T1000 (cell line): ENCODE results near the gene SH3PXD2B.
"Not testable (repeated sequence)": the region's sequence is repeated elsewhere in the genome, so short reads cannot be mapped to it uniquely, and the experiment has no call there.

Experiments used
- DNase-seq: peaks from one replicate; lab custom pipeline; 2025; ENCODE audit warnings: mixed read lengths; lab: John Stamatoyannopoulos, UW

Gene SH3PXD2B

DNA sequence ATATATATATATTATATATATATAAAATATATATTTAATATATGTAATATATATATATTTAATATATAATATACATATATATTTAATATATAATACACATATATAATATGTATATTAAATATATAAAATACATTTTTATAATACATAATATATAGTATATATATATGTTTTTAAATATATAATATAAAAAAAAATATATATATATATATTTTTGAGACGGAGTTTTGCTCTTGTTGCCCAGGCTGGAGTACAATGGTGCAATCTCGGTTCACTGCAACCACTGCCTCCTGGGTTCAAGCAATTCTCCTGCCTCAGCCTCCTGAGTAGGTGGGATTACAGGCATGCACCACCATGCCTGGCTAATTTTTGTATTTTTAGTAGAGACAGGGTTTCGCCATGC lies 85.6 kb downstream of the SH3PXD2B start:
- DNase-seq = not testable (repeated sequence)

DNA sequence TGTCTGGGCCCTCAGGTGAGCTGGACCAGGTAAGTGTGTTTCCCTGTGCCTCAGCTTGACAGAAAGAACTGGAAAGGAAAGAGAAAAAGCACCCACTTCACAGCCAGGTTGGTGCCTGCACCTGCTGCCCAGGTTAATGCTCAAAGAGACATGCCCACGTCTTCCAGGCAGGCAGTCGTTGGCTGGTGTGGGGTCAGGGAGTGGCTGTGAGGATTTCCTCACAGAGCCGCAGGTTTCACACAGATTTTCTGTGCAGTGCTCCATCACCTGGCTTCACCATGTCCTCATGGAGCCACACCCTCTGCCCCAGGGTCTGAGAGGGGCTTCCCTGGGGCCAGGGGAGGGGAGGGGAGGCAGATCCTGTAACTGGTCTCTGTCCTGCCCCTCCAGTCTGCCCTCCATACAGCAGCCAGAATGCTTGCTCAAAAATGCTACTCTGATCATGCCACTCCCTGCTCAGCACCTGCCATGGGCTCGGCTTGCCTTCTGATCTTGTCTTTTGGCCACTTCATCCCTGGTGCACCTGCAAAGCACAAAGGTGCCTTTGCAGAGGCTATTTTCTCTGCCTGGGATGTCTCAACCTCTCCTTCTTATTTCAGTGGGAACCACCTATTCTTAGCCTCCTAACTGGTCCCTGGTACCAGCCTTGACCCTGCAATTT lies 88.2 kb downstream of the SH3PXD2B start:
- DNase-seq = no peak

- no peak for DNase-seq
These were observed 89.6 kb downstream of the SH3PXD2B start for GRCh38 chr5:172364773-172365172.

DNA sequence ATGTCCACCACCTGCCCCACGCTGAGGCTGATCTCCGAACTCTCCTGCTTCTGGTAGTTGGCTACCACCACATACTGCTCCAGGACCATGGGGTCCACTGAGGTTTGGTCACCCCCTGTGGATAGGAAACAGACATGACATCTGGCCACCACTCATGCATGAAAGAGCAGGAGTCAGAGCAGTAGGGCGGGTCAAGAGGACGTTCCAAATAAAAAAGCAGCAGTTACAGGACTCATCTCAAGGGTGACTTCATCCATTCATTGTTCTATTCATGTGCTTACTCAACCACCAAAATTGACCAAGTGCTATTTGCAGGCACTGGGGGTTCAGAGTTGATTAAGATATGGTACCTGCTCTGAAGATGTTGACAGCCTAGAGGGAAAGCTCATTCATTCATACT lies 91.6 kb downstream of the SH3PXD2B start:
- no peak for DNase-seq

DNA sequence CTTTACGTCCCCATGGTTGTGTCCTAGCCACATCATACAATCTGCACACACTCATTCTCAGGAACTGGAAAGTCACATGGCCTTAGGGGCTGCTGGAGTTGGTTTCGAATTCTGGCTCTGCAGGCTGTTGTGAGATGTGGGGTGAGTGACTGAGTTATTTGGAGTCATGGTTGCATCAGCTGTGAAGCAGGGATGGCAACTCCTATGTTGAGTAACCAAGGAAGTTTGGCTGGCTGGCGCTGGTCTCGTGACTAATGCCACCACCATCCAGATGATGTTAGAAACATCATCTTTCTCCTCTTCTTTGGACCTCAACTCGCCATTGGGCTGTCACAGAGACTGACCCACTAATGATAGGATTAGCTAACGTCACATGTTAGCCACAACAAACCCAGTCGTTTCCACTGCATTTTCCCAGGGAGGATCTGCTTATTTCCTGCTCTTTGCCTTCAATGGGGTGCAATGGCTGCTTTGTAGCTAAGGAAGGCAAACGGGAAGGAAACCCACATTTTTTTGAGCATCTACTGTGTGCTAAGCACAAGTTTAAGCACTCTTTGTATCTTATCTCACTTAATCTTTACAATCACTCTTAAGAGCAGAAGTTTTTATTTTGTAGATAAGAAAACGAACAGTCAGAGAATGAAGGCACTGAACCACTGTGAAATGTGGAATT lies 92.6 kb downstream of the SH3PXD2B start:
- peak; percentile 78 for DNase-seq

- DNase-seq = no peak
These were observed 96.0 kb downstream of the SH3PXD2B start for GRCh38 chr5:172358345-172358744.

GRCh38 chr5:172356527-172356926 lies 97.8 kb downstream of the SH3PXD2B start:
- DNase-seq = no peak

DNA sequence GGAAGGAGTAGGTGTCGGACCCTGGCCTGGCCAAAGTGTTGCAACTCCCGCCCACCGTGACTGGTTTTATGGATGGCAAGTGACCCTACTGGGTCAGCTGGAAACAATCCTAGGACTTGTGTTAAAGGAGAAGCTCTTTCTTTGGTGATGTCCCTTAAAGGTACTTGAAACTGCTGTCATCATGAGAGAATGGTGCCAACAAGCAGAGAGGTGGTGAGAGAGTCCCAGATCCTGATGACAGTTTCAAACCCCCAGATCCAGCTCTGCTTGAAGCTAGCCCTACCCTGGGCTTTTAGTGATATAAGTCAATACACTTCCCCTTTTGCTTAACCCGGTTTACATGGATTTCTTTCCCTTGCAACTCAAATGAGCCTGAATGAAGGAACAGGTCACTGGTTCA lies 98.3 kb downstream of the SH3PXD2B start:
- no peak for DNase-seq

DNA sequence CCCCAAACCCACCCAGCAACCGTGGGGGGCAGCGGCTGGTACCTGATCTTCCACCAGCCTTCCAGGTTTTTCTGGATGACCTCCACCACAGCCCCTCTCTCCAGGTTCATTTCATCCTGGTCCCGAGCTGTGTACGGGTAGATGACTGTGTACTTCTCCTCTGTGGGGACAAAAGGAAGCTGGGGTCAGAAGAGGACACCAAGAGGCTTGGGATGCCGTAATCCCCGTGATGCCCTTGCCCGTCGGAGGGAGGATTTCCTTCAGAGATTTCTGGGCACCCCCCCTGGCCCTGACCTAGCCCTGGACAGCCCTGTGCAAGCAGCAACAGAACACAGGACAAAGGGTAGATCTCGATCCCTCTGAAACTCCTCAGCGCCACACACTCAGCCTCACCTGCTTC lies 100.5 kb downstream of the SH3PXD2B start:
- DNase-seq = no peak

GRCh38 chr5:172353271-172353812 lies 101.0 kb downstream of the SH3PXD2B start:
- DNase-seq = no peak

GRCh38 chr5:172352526-172352925 lies 101.8 kb downstream of the SH3PXD2B start:
- not testable (repeated sequence) for DNase-seq

DNA sequence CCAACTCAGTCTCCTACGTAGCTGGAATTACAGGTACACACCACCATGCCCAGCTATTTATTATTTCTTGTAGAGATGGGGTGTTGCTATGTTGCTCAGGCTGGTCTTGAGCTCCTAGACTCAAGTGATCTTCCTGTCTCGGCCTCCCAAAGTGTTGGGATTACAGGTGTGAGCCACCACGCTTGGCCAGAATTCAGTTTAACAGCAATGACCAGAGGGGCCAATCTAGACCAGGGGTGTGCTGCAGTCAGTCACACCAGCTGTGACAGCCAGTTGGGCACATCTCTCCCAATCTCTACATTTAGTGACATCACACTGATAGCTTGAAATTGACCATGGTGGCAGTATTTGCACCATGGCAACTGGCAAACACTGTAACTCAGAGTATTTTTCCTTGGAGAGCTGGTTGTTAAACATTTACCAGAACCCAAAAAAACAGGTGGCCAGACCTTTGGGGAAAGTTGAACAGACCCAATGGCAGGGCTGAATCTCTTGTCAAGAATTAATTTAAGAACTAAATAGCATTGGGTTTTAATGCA lies 103.0 kb downstream of the SH3PXD2B start:
- DNase-seq = no peak

- no peak for DNase-seq
These were observed 103.8 kb downstream of the SH3PXD2B start for GRCh38 chr5:172350212-172351181.

GRCh38 chr5:172348733-172349132 lies 105.6 kb downstream of the SH3PXD2B start:
- DNase-seq = not testable (repeated sequence)

GRCh38 chr5:172348084-172348483 lies 106.2 kb downstream of the SH3PXD2B start:
- no peak for DNase-seq

GRCh38 chr5:172347496-172348052 lies 106.8 kb downstream of the SH3PXD2B start:
- DNase-seq = no peak

DNA sequence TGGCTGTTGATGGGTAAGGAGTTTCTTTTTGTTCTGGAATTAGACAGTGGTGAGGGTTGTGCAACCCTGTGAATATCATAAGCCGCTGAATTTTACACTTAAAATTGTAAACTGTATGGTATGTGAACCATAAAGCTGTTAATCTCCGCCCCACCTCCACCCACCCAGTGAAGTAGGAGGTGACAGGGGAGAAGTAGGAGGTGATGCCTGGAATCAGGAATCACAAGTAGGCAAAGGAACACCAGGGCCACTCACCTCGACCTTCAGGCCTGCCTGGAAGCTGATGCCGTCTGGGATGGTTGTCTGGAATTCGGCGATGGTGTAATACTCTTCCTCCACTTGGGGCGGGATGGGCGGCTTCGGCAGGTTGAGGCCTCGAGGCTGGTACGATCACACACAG lies 108.4 kb downstream of the SH3PXD2B start:
- no peak for DNase-seq

DNA sequence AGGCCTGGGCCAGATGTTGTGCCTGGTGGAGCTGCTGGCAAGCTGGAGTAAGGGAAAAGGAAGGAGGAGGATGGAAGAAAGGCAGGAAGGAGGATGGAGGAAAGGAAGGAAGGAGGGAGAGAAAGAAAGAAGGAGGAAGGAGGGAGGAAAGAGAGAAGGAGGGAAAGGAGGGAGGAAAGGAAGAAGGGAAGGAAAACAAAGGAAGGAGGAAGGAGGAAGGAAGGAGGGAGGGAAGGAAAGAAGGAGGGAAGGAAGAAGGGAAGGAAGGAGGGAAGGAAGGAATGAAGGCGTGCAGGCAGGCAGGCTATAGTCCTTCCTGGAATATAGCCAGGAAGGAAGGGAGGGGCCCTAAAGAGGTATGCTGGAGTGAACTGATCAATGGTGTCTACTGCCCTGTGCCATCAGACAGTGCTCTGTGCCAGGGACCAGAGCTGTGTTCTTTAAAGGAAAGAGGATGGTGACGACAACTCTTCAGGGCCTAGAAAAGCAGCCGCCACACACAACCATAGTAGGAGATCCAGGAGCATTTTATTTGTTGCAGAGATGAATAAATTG lies 109.4 kb downstream of the SH3PXD2B start:
- no peak for DNase-seq

GRCh38 chr5:172343741-172344140 lies 110.6 kb downstream of the SH3PXD2B start:
- DNase-seq = no peak

GRCh38 chr5:172342918-172343317 lies 111.4 kb downstream of the SH3PXD2B start:
- DNase-seq = no peak
